Caco-2 (cell line): Measurements from ENCODE around the gene ARG2. TPM values are rescaled to one million over a fixed set of nuclear protein-coding genes. Genes with fewer than 3 reads are reported as not detected.

Experiments
- BruUV-seq: library from RNA; stranded (reverse); fragments of 400-500 nt; replicated peaks from 2 replicates; lab custom pipeline; 2021; lab: Mats Ljungman, UMichigan
- CTCF ChIA-PET: fragments of 300-600 bp; sonication (Branson Sonifier 250); formaldehyde crosslinking; loops from one replicate; lab custom pipeline; 2022; ENCODE audit warnings: antibody characterized with exemption; lab: Charles Lee
- POLR2A ChIA-PET: fragments of 300-600 bp; sonication (Branson Sonifier 250); formaldehyde crosslinking; loops from one replicate; lab custom pipeline; 2022; ENCODE audit warnings: antibody characterized with exemption; lab: Charles Lee
- DNase-seq, 2 experiments: peaks; one replicate each; pipeline versions ENCODE4 v3.0.0 to v3.0.0-alpha.2; 2020 to 2022
- H3K27me3 ChIP-seq: replicated peaks from 2 replicates; pipeline ENCODE4 v1.6.0; 2011; ENCODE audit warnings: low read length; ENCODE audit not compliant: control insufficient read depth, insufficient read depth
- H3K36me3 ChIP-seq: 2 replicates; pipeline ENCODE4 v1.5.1; 2011; ENCODE audit warnings: low read length; ENCODE audit not compliant: control insufficient read depth, insufficient read depth
- H3K4me1 ChIP-seq: fragments of 250-450 bp; sonication (Bioruptor Pico); 2 replicates; pipeline ENCODE4 v1.5.1; 2020; ENCODE audit warnings: mild to moderate bottlenecking
- H3K4me3 ChIP-seq: 2 replicates; pipeline ENCODE4 v1.5.1; 2011; ENCODE audit warnings: low read depth, mild to moderate bottlenecking, control low read depth, low read length
- H3K9me3 ChIP-seq: fragments of 250-450 bp; sonication (Bioruptor Pico); 2 replicates; pipeline ENCODE4 v1.5.1; 2020; ENCODE audit warnings: mild to moderate bottlenecking, moderate library complexity
- H3K27ac Mint-ChIP-seq: one replicate; pipeline ENCODE4 v1.8.0; 2022; ENCODE audit warnings: mixed read lengths; ENCODE audit not compliant: unreplicated experiment
- H3K27me3 Mint-ChIP-seq: one replicate; pipeline ENCODE4 v1.8.0; 2022; ENCODE audit warnings: mixed read lengths; ENCODE audit not compliant: insufficient read depth, unreplicated experiment
- H3K36me3 Mint-ChIP-seq: one replicate; pipeline ENCODE4 v1.8.0; 2022; ENCODE audit warnings: mild to moderate bottlenecking, mixed read lengths; ENCODE audit not compliant: insufficient read depth, unreplicated experiment
- H3K4me1 Mint-ChIP-seq: one replicate; pipeline ENCODE4 v1.8.0; 2022; ENCODE audit warnings: low read depth, mixed read lengths; ENCODE audit not compliant: unreplicated experiment
- H3K4me3 Mint-ChIP-seq: one replicate; pipeline ENCODE4 v1.8.0; 2022; ENCODE audit warnings: mild to moderate bottlenecking, moderate library complexity, mixed read lengths; ENCODE audit not compliant: unreplicated experiment
- H3K9me3 Mint-ChIP-seq: one replicate; pipeline ENCODE4 v1.8.0; 2022; ENCODE audit warnings: mixed read lengths; ENCODE audit not compliant: unreplicated experiment
- intact Hi-C: fragments of 100-400 bp; cut with micrococcal nuclease; formaldehyde crosslinking; loops from one replicate; pipeline ENCODE4 v1.10.0; 2022; ENCODE audit not compliant: unreplicated experiment
- total RNA-seq: library from RNA; stranded (reverse); gene quantifications from 2 replicates; pipeline ENCODE4 v1.2.3, GENCODE V29; 2022
- TF ChIP-seq, protein P1 (sequence below), 2 experiments: fragments of 200-600 bp in 1 of 2; IDR thresholded peaks; 1 replicate in 1 of 2; 2 replicates in 1 of 2; pipeline versions ENCODE4 v1.5.1 to v1.8.0; 2011 to 2022; ENCODE audit warnings: antibody characterized with exemption in 1 of 2, control low read depth in 1 of 2, inconsistent platforms in 1 of 2, low read depth in 1 of 2, low read length in 1 of 2, mild to moderate bottlenecking in 1 of 2, moderate library complexity in 1 of 2; ENCODE audit not compliant: insufficient read depth in 1 of 2, severe bottlenecking in 1 of 2, unreplicated experiment in 1 of 2

The ARG2 gene
- total RNA-seq, 1 experiment from 2014 or later, result 22.6 TPM

DNA sequence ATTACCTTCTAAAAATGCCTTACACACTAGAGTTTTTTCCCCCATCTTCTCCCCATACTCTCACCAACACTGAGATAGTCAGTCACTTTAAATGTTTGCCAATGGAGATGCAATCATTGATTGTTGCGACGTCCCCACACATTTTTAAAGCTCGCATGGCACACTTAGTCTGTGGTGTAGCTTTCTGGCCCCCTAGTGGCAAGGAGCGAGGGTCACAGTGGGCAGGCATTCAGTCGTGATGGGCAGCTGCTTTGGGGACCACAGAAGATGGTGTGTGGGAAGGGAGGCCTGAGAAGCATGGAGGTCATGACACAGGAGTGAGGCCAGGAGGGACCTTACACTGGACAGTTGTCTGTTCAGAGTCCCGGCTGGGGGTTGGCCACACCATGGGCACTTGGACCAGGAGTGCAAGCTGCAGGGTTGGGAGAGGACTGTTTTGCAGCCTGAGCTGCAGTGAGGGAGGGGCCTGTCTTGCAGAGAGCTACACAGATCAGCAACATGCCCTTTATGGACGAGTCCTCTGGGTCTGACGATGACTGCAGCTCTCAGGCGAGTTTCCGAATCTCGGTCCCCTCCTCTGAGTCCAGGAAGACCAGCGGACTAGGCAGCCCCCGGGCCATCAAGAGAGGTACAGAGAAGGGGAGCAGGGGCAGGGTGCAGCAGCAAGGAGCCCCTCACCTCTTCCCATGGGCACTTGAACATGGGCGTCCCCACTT, 48.3 kb upstream of the ARG2 start:
- Mint-ChIP-seq H3K9me3 (no peaks in the 10 kb centered on the region), H3K27me3 (no peaks in the 10 kb centered on the region), H3K4me1 (peaks cover 13% of the 10 kb centered on the region), H3K27ac (no peak overlapping the region), H3K36me3 (peaks cover 19% of the 10 kb centered on the region), H3K4me3 (no peak overlapping the region)
- no TSS peak for BruUV-seq
- Histone ChIP-seq H3K4me1 (0 out of 2 replicates have a peak, but pooled peaks cover 4% of the 10 kb centered on the region), H3K27me3 (no peaks in the 10 kb centered on the region), H3K36me3 (peaks cover 4% of the 10 kb centered on the region; the same call in 1 of the 2 replicates), H3K4me3 (no peak overlapping the region), H3K9me3 (no peaks in the 10 kb centered on the region)
- CTCF ChIA-PET, result interaction anchor here (0.6 to 4.4 kb wide), 21 partner anchors 9 to 1212 kb away, joined by 3 to 110 read pairs (median 6); partner anchors contain the start of genes PIGH and PLEKHH1
- DNase-seq, result peak; percentile 68 to 77
- POLR2A ChIA-PET, result interaction anchor here (1.0 to 1.2 kb wide), 3 partner anchors 30 to 212 kb away, joined by 3 to 5 read pairs (median 4); partner anchors contain the start of gene ATP6V1D
- intact Hi-C loops, result loop anchor here (1.0 kb wide), 2 partner anchors 45 to 144 kb away; no protein-coding TSS in a partner anchor
- TF ChIP-seq, protein P1, sequence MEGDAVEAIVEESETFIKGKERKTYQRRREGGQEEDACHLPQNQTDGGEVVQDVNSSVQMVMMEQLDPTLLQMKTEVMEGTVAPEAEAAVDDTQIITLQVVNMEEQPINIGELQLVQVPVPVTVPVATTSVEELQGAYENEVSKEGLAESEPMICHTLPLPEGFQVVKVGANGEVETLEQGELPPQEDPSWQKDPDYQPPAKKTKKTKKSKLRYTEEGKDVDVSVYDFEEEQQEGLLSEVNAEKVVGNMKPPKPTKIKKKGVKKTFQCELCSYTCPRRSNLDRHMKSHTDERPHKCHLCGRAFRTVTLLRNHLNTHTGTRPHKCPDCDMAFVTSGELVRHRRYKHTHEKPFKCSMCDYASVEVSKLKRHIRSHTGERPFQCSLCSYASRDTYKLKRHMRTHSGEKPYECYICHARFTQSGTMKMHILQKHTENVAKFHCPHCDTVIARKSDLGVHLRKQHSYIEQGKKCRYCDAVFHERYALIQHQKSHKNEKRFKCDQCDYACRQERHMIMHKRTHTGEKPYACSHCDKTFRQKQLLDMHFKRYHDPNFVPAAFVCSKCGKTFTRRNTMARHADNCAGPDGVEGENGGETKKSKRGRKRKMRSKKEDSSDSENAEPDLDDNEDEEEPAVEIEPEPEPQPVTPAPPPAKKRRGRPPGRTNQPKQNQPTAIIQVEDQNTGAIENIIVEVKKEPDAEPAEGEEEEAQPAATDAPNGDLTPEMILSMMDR (IDR thresholded peaks at IDR 0.05; ENCODE audit: insufficient read depth in 1 of 2, low read depth in 1 of 2, low read length in 1 of 2, severe bottlenecking in 1 of 2, unreplicated experiment in 1 of 2), result peak; percentile 84 to 88

DNA sequence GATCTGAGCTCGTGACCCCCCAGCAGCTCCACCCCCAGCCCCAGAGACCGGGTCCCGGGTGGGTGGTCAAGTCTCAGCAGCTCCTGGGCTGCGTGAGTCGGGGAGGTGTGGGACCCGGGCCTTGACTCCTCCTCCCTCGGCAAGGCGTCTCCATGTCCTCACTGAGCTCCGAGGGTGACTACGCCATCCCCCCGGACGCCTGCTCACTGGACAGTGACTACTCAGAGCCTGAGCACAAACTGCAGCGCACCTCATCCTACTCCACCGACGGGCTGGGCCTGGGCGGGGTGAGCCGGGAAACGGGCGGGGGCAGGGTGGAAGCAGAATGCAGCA, 47.8 kb upstream of the ARG2 start:
- ChIA-PET CTCF (interaction anchor here (0.5 to 4.4 kb wide), 18 partner anchors 11 to 147 kb away, joined by 3 to 110 read pairs (median 6); partner anchors contain the start of genes PIGH and PLEKHH1), POLR2A (interaction anchor here (1.1 to 1.2 kb wide), 2 partner anchors 30 to 212 kb away, joined by 3 to 5 read pairs; partner anchors contain the start of gene ATP6V1D)
- BruUV-seq, result no TSS peak
- Mint-ChIP-seq H3K36me3 (peaks cover 19% of the 10 kb centered on the region), H3K4me3 (no peak overlapping the region), H3K27ac (no peak overlapping the region), H3K27me3 (no peaks in the 10 kb centered on the region), H3K9me3 (no peaks in the 10 kb centered on the region), H3K4me1 (peaks cover 8% of the 10 kb centered on the region)
- no peaks in the 10 kb centered on the region for H3K9me3 ChIP-seq
- intact Hi-C loops, result loop anchor here (1.0 kb wide), 2 partner anchors 46 to 145 kb away; no protein-coding TSS in a partner anchor
- 0 out of 2 replicates have a peak, but pooled peaks cover 4% of the 10 kb centered on the region for H3K4me1 ChIP-seq
- H3K4me3 ChIP-seq, result no peak overlapping the region
- no peaks in the 10 kb centered on the region for H3K27me3 ChIP-seq
- DNase-seq, result no peak
- peaks cover 4% of the 10 kb centered on the region; the same call in 1 of the 2 replicates for H3K36me3 ChIP-seq
- TF ChIP-seq, protein P1 (IDR thresholded peaks at IDR 0.05; ENCODE audit: insufficient read depth in 1 of 2, low read depth in 1 of 2, low read length in 1 of 2, severe bottlenecking in 1 of 2, unreplicated experiment in 1 of 2), result no peak

DNA sequence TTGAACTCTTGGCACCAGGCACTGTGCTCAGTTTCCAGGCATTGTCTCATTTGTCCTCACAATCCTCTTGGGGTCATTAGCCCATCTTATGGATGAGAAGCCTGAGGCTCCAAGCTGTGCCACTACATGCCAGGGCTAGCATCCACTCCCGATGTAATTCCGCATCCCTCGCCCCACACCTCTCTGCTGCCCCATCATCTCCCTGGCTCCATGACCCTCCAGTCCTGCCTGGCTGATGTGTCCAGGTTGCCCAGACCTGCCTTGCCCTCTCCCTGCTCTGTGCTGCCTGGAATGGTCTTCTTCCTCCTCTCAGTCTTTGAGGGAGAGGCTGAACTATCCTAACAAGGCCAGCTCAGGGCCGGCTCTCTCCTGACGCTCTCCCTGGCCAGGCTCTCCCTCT, 47.1 kb upstream of the ARG2 start:
- Histone ChIP-seq H3K36me3 (peaks cover 4% of the 10 kb centered on the region; the same call in 1 of the 2 replicates), H3K27me3 (no peaks in the 10 kb centered on the region), H3K9me3 (no peaks in the 10 kb centered on the region), H3K4me1 (0 out of 2 replicates have a peak, but pooled peaks cover 4% of the 10 kb centered on the region), H3K4me3 (no peak overlapping the region)
- Mint-ChIP-seq H3K27ac (no peak overlapping the region), H3K36me3 (peaks cover 19% of the 10 kb centered on the region), H3K9me3 (no peaks in the 10 kb centered on the region), H3K4me1 (peaks cover 7% of the 10 kb centered on the region), H3K4me3 (no peak overlapping the region), H3K27me3 (no peaks in the 10 kb centered on the region)
- BruUV-seq, result no TSS peak
- CTCF ChIA-PET, result interaction anchor here (0.5 to 4.4 kb wide), 5 partner anchors 27 to 145 kb away, joined by 3 to 110 read pairs (median 12); partner anchors contain the start of gene PIGH
- DNase-seq, result no peak
- intact Hi-C loops, result no loop called here
- TF ChIP-seq, protein P1 (IDR thresholded peaks at IDR 0.05; ENCODE audit: insufficient read depth in 1 of 2, low read depth in 1 of 2, low read length in 1 of 2, severe bottlenecking in 1 of 2, unreplicated experiment in 1 of 2), result no peak
- POLR2A ChIA-PET, result interaction anchor here (0.5 kb wide), 1 partner anchor 12 kb away, joined by 3 read pairs; no protein-coding TSS in a partner anchor
